SJCRH30 (cell line): ENCODE measurements around the gene YY1. TPM values are rescaled to one million over a fixed set of nuclear protein-coding genes. Genes with fewer than 3 reads are reported as not detected.
"Not testable (repeated sequence)": the region's sequence is repeated elsewhere in the genome, so short reads cannot be mapped to it uniquely, and the experiment has no call there.

Experiments used
- DNase-seq, 2 experiments: peaks; one replicate each; pipeline ENCODE4 v3.0.0-alpha.2; 2015 to 2020
- H3K27ac ChIP-seq: fragments of 250-450 bp; sonication (Bioruptor Pico); 2 replicates; pipeline ENCODE4 v1.5.1; 2020; ENCODE audit warnings: mild to moderate bottlenecking, moderate library complexity
- H3K27me3 ChIP-seq: fragments of 250-450 bp; sonication (Bioruptor Pico); 2 replicates; pipeline ENCODE4 v1.5.1; 2020; ENCODE audit warnings: mild to moderate bottlenecking, moderate library complexity
- H3K36me3 ChIP-seq: fragments of 250-450 bp; sonication (Bioruptor Pico); 2 replicates; pipeline ENCODE4 v1.5.1; 2020; ENCODE audit warnings: mild to moderate bottlenecking, moderate library complexity
- H3K4me1 ChIP-seq: fragments of 250-450 bp; sonication (Bioruptor Pico); 2 replicates; pipeline ENCODE4 v1.5.1; 2020; ENCODE audit warnings: mild to moderate bottlenecking, moderate library complexity
- H3K4me3 ChIP-seq: fragments of 250-450 bp; sonication (Bioruptor Pico); 2 replicates; pipeline ENCODE4 v1.5.1; 2020; ENCODE audit warnings: mild to moderate bottlenecking, moderate library complexity
- H3K9me3 ChIP-seq: fragments of 250-450 bp; sonication (Bioruptor Pico); replicated peaks from 2 replicates; pipeline ENCODE4 v1.5.1; 2020; ENCODE audit warnings: mild to moderate bottlenecking, moderate library complexity
- total RNA-seq: library from RNA; depleted of rRNA; stranded (reverse); fragments of >200 nt; shearing (Covaris generic); gene quantifications from 2 replicates; pipeline ENCODE4 v1.2.3, GENCODE V29; 2014

YY1 gene
- total RNA-seq, 1 experiment from 2014 or later, result 60.9 TPM

DNA sequence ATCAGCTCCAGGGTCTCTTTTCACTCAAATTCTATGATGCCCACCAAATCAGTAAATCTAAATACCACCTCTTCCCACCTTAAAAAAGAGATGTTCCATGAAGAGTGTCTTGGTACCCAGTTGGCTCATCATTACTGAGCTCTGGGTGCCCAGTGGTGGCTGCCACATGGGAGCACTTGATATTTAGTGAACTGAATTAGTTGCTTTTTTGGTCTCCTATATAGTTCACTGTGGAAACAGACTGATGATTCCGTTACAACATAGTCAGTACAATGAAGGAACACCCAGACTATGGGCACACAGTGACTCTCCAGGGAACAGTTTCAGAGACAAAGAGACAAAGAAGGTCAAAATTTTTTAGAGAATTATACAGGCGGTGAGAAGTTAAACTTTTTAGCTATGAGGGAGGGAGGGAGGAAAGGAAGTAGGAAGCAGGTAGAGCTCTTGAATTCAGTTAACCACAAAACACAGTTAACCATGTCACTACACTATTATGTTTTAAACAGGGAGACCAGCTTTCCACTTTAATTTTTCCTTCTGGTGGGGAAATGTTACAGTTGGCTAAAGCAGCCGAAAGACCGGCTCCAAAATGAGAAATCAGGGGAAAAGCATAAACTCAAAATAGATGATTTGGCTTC lies 14.6 kb upstream of the YY1 start:
- DNase-seq, result no peak

DNA sequence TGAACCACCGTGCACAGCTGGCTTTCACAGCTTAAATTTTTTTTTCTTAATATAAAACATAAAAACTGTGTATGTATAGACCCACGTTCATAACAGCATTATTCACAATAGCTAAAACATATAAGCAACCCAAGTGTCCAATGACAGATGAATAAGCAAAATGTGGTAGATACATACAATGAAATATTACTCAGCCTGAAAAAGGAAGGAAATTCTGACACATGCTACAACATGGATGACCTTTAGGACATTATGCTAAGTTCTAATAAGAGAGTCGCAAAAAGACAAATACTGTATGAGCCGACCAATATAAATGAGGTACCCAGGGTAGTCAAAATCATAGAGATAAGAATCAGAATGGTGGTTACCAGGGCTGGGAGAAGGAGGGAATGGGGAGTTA lies 13.8 kb upstream of the YY1 start:
- no peak for DNase-seq
- Histone ChIP-seq H3K27me3 (no peaks in the 10 kb centered on the region), H3K27ac (no peak overlapping the region)

More for the DNA sequence above, 14.6 kb upstream of the YY1 start:
- Histone ChIP-seq H3K27ac (no peak overlapping the region), H3K27me3 (no peaks in the 10 kb centered on the region), H3K4me3 (no peak overlapping the region), H3K4me1 (no peaks in the 10 kb centered on the region; the same call in 1 of the 2 replicates), H3K36me3 (peaks cover 5% of the 10 kb centered on the region; the same call in 1 of the 2 replicates), H3K9me3 (no peaks in the 10 kb centered on the region)

DNA sequence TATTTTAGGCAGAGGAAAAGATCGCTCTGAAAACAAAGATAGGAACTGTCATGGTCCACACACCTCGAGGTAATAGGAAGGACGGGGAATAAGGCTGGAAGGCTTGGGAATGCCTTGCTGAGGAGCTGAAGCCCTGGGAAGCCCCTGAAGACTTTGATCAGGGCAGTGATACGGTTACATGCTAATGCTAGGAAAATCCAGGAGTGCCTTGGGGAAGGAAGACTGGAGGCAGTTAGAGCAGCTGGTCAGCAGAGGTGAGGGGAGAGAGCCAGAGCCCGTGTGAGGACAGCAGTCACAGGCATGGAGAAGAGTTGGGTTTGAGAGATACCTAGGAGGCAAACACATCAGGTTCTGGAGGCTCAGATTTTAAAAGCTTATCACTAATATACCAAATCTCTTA lies 8.6 kb upstream of the YY1 start:
- no peaks in the 10 kb centered on the region for H3K9me3 ChIP-seq
- H3K36me3 ChIP-seq, result peaks cover 16% of the 10 kb centered on the region; the same call in 1 of the 2 replicates
- DNase-seq, result no peak
- H3K27me3 ChIP-seq, result no peaks in the 10 kb centered on the region
- no peaks in the 10 kb centered on the region for H3K4me1 ChIP-seq
- no peak overlapping the region for H3K27ac ChIP-seq
- no peak overlapping the region for H3K4me3 ChIP-seq

More for the DNA sequence above, 13.8 kb upstream of the YY1 start:
- H3K36me3 ChIP-seq, result peaks cover 5% of the 10 kb centered on the region; the same call in 1 of the 2 replicates
- H3K9me3 ChIP-seq, result no peaks in the 10 kb centered on the region
- H3K4me3 ChIP-seq, result no peak overlapping the region
- no peaks in the 10 kb centered on the region; the same call in 1 of the 2 replicates for H3K4me1 ChIP-seq

DNA sequence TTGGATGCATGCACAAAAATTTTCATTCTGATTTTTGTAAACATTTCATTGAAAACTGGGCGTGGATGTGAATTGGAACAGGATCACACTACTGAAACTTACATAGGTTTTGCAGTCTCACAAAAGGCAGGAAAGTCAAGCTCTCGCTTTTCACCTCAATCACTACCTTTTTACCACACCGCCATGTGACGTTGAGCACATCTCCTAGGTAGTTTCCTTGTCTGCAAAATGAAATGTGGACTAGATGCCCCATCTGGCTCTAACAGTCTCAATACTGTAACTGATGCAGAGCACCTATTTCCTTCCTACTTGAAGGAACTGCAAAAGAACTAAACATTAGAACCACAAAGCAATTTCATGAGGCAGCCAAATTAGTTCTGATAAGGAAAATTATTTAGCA lies 4.4 kb upstream of the YY1 start:
- no peaks in the 10 kb centered on the region for H3K27me3 ChIP-seq

DNA sequence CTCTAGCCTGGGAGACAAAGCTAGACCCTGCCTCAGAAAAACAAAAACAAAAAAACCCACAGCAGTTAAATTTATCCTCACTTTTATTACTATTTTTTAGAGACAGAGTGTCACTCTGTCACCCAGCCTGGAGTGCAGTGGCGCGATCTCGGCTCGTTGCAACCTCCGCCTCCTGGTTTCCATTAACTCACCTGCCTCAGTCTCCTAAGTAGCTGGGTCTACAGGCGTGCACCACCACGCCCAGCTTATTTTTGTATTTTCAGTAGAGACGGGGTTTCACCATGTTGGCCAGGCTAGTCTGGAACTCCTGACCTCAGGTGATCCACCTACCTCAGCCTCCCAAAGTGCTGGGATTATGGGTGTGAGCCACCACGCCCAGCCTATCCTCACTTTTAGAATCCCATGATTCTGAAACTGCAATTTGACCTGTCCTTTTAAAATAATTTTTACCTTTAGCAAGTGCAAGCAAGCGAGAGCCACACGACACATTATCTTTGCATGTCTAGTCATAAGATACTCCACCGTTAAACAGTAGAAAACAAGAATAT lies 2.6 kb upstream of the YY1 start:
- peaks cover 19% of the 10 kb centered on the region; the same call in 1 of the 2 replicates for H3K36me3 ChIP-seq
- H3K9me3 ChIP-seq, H3K27ac ChIP-seq, H3K4me3 ChIP-seq, H3K4me1 ChIP-seq, DNase-seq, H3K27me3 ChIP-seq: not testable (repeated sequence)

More for the DNA sequence above, 4.4 kb upstream of the YY1 start:
- H3K4me3 ChIP-seq, result no peak overlapping the region
- H3K27ac ChIP-seq, result no peak overlapping the region
- DNase-seq, result no peak
- no peaks in the 10 kb centered on the region for H3K4me1 ChIP-seq
- peaks cover 12% of the 10 kb centered on the region; the same call in 1 of the 2 replicates for H3K36me3 ChIP-seq
- H3K9me3 ChIP-seq, result no peaks in the 10 kb centered on the region

DNA sequence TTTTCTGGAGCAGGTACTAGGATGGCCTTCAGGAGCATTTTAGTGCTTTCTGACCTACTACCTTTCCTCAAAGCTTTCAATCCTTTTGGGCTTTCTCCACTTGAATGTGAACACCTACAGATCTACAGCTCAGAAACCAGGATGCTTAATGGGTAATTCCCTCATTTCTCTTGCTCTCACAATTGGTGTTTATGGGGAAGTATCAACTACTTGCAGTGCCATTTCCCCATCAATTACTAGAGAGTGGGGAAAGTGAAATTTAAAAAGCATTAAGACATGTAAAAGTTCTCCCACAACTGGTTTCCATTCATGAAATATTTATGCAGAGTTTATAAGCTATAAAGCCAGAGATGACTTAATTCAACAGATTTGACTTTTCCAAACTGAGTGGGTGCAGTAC lies 2.1 kb upstream of the YY1 start:
- Histone ChIP-seq H3K9me3 (no peaks in the 10 kb centered on the region), H3K27ac (no peak overlapping the region), H3K4me3 (peak overlapping the region; percentile 90), H3K36me3 (peaks cover 19% of the 10 kb centered on the region; the same call in 1 of the 2 replicates), H3K4me1 (no peaks in the 10 kb centered on the region), H3K27me3 (no peaks in the 10 kb centered on the region)
- no peak for DNase-seq

DNA sequence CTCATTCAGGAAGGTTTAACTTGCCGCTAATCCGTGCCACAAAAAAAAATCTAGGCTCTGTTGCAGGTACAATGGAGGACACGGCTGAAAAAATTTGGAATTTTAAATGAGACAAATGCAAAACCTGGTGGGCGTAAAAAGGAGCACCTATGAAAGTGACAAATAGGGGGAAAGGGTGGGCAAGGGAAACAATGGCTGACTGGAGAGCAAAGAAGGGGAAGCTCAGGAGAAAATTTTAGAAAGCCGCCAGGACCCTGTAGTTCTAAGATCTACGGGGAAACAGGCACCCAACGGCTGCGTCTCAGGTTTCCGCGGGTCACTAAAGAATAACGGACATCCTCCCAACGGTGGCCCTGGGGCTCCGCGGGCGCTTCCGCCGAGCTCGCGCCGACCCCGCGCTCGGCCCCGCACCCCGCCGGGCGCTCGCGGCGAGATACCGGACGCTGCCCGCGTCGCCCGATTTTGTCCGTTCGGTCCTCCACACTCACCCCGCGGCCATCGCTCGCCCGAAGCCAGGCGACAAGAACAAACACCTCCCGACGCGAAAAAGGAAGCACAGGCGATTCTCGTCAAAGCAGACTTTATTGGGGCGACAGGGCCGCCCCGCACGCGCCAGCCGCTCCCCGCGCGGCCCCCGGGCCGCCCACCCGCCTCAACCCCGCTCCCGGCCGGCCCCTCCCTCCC lies 1.1 kb upstream of the YY1 start:
- Histone ChIP-seq H3K27me3 (no peaks in the 10 kb centered on the region), H3K27ac (peak overlapping the region; percentile 64), H3K4me3 (peak overlapping the region; percentile 90), H3K9me3 (no peaks in the 10 kb centered on the region), H3K4me1 (no peaks in the 10 kb centered on the region), H3K36me3 (peaks cover 16% of the 10 kb centered on the region; the same call in 1 of the 2 replicates)
- peak; percentile 72 to 76 for DNase-seq

DNA sequence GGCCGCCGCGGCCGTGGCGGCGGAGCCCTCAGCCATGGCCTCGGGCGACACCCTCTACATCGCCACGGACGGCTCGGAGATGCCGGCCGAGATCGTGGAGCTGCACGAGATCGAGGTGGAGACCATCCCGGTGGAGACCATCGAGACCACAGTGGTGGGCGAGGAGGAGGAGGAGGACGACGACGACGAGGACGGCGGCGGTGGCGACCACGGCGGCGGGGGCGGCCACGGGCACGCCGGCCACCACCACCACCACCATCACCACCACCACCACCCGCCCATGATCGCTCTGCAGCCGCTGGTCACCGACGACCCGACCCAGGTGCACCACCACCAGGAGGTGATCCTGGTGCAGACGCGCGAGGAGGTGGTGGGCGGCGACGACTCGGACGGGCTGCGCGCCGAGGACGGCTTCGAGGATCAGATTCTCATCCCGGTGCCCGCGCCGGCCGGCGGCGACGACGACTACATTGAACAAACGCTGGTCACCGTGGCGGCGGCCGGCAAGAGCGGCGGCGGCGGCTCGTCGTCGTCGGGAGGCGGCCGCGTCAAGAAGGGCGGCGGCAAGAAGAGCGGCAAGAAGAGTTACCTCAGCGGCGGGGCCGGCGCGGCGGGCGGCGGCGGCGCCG lies 381 bp downstream of the YY1 start:
- Histone ChIP-seq H3K27ac (peak overlapping the region; percentile 67), H3K4me1 (no peaks in the 10 kb centered on the region), H3K9me3 (no peaks in the 10 kb centered on the region), H3K36me3 (peaks cover 19% of the 10 kb centered on the region; the same call in 1 of the 2 replicates), H3K4me3 (peak overlapping the region; percentile 90), H3K27me3 (no peaks in the 10 kb centered on the region)
- no peak for DNase-seq

DNA sequence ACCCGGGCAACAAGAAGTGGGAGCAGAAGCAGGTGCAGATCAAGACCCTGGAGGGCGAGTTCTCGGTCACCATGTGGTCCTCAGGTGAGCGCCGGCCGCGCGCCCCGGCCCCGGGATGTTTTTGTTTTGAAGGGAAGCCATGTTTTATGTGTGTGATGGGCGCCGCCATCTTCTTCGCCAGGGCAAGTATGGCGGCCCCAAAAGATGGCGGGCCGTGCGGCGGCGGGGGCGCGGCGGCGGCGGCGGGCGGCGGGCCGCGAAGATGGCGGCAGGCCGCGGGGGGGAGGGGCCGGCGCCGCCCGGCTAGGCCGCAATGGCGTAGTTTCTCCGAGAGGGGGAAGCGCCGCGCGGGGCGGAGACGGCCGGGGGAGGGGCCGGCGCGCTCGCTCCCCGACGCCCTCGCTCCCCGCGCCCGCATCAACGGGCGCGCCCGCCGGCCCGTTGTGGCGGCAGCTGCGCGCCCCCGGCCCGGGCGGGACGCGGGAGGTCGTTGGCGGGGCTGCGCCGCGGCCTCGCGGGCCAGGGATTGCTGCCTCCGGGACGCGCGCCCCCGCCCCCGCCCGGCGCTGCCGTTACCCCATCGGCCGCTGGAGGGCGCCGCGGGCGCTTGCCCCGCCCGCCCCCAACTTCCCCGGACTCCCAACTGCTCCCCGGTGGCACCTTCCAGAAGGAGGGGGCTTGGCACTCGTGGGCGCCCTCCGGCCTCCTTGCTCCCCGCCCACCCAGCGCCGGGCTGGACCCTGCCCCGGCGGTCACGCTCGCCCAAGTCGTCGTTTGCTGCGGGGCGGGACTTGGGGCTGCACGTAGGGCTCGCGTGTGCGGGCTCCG lies 1.1 kb downstream of the YY1 start:
- H3K4me3 ChIP-seq, result peak overlapping the region; percentile 90
- H3K27me3 ChIP-seq, result no peaks in the 10 kb centered on the region
- no peaks in the 10 kb centered on the region for H3K4me1 ChIP-seq
- no peaks in the 10 kb centered on the region for H3K9me3 ChIP-seq
- H3K27ac ChIP-seq, result peak overlapping the region; percentile 67
- DNase-seq, result peak; percentile 87 to 89
- peaks cover 14% of the 10 kb centered on the region; the same call in 1 of the 2 replicates for H3K36me3 ChIP-seq

DNA sequence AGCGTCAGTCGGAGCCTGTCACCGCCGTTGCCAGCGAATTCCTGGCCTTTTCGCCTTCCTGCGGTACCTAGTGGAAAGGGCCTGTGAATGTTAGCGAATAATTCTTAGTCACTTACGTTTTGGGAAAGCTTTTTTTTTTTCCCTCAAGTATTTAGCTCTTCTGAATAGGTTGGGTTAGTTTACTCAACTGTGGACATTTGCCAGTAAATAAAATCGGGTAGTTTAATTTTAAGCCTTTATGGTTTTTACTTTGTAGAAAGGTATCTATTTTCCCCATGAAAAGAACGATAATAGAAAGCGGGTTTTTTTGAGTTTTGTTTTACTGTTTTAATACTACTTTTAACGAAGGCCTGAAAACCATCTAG lies 1.7 kb downstream of the YY1 start:
- DNase-seq, result no peak
- Histone ChIP-seq H3K36me3 (peaks cover 11% of the 10 kb centered on the region; the same call in 1 of the 2 replicates), H3K4me3 (peak overlapping the region; percentile 65), H3K9me3 (no peaks in the 10 kb centered on the region), H3K27ac (no peak overlapping the region; the same call in 1 of the 2 replicates), H3K27me3 (no peaks in the 10 kb centered on the region), H3K4me1 (no peaks in the 10 kb centered on the region)

DNA sequence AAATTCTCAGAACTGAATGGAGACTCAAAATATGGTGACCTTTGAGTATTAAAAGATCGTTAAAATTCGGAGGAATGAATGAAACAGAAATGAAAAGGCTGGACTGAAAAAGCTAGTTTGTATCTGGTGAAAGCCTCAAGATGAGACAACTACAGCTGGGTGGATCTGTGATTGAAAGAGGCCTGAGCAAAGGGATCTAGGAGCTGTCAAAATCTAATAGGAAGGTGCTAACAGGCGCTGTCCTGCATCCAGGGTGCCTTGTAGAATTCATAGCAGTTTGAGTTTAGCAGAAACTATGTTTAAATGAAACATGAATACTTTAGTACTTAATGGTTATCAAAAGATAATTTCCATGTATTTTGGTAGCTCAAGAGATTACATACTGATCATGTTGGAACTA lies 2.3 kb downstream of the YY1 start:
- no peak overlapping the region for H3K27ac ChIP-seq
- no peaks in the 10 kb centered on the region for H3K9me3 ChIP-seq
- H3K4me3 ChIP-seq, result peak overlapping the region; percentile 65
- peaks cover 11% of the 10 kb centered on the region; the same call in 1 of the 2 replicates for H3K36me3 ChIP-seq
- DNase-seq, result no peak
- H3K27me3 ChIP-seq, result no peaks in the 10 kb centered on the region
- H3K4me1 ChIP-seq, result no peaks in the 10 kb centered on the region

DNA sequence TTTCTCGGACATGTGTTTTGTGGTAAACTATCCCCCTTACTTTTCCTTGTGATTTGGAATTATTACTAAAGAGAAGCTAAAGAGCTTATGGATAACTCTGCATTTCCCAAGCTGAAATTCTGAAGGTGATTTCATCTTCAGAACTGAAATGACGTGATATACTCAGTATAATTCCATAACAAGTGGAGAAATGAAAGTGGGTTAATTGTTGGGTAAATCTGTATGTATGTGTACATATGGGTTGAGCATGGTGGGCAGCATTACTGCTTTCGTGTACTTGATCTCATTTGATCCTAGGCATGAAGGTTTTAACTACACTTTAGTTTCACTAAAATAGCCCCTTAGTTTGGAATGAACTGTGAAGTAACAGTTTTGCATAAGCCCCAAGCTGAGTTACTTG lies 4.1 kb downstream of the YY1 start:
- Histone ChIP-seq H3K4me3 (no peak overlapping the region), H3K9me3 (no peaks in the 10 kb centered on the region), H3K4me1 (no peaks in the 10 kb centered on the region), H3K27ac (no peak overlapping the region), H3K27me3 (no peaks in the 10 kb centered on the region), H3K36me3 (peaks cover 16% of the 10 kb centered on the region)
- DNase-seq, result no peak

DNA sequence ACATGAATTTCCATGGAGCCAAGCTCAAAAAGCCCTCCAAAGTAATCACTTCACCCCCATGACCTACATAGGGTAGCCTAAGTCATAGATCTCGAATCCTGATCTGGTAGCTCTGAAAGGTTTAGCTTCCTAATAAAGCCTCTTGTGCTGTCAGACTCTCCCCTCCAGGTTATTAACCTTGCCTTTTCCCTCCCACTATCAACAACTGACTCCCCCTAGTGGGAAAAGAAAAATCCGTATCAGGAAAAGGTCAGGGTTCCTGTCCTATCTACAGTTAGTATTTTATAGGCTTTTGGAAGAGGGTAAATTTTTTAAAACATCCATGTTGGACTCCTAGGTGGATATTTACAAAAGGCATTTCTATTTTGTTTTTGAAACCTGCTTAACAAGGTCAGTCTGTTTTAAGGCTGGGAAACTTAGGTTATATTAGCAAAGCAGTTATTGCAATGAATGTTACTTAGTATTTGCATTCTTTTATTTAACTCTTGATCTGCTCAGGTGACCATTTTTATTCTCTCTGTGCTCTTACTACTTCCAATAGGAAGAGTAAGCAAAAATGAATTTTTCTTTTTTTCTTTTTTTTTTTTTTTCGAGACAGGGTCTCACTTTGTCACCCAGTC lies 8.0 kb downstream of the YY1 start:
- H3K4me3 ChIP-seq, result no peak overlapping the region
- H3K27ac ChIP-seq, result no peak overlapping the region

More for the DNA sequence above, 8.0 kb downstream of the YY1 start:
- DNase-seq, result peak; percentile 40 to 82
- Histone ChIP-seq H3K4me1 (no peaks in the 10 kb centered on the region), H3K27me3 (no peaks in the 10 kb centered on the region), H3K9me3 (no peaks in the 10 kb centered on the region), H3K36me3 (peaks cover 8% of the 10 kb centered on the region)
